ENCODE results near the gene CALHM5. TPM values are rescaled to one million over a fixed set of nuclear protein-coding genes. Genes with fewer than 3 reads are reported as not detected.
A peak's percentile ranks its signal among the peaks of the same experiment; 100 is the strongest.

Gene CALHM5
- 2.2 TPM for total RNA-seq

GRCh38 chr6:116511424-116512110 is at the start of gene CALHM5:
CALHM5 (plus strand) TSS chr6:116511639; CDS start chr6:116511697, 58 bp downstream.
- H3K27ac ChIP-seq: peak within 1 kb of the TSS; percentile 82
- no peaks in the 10 kb centered on the region for H3K36me3 ChIP-seq
- no peak for DNase-seq (ENCODE audit: extremely low spot score in 2 of 2)
- intact Hi-C loops (cut with DNase I): loop anchor here (5.0 kb wide), 1 partner anchor 119 kb away; no protein-coding TSS in a partner anchor
- no peaks in the 10 kb centered on the region for H3K27me3 ChIP-seq
- TF ChIP-seq POLR2A (IDR thresholded peaks at IDR 0.05): peak in 1 of 2 donors; percentile 7
- TF ChIP-seq POLR2AphosphoS5 (IDR thresholded peaks at IDR 0.05; ENCODE audit: insufficient read depth in 1 of 2, low read depth in 1 of 2): peak in 1 of 2 donors; percentile 74
- TF ChIP-seq, protein P1, sequence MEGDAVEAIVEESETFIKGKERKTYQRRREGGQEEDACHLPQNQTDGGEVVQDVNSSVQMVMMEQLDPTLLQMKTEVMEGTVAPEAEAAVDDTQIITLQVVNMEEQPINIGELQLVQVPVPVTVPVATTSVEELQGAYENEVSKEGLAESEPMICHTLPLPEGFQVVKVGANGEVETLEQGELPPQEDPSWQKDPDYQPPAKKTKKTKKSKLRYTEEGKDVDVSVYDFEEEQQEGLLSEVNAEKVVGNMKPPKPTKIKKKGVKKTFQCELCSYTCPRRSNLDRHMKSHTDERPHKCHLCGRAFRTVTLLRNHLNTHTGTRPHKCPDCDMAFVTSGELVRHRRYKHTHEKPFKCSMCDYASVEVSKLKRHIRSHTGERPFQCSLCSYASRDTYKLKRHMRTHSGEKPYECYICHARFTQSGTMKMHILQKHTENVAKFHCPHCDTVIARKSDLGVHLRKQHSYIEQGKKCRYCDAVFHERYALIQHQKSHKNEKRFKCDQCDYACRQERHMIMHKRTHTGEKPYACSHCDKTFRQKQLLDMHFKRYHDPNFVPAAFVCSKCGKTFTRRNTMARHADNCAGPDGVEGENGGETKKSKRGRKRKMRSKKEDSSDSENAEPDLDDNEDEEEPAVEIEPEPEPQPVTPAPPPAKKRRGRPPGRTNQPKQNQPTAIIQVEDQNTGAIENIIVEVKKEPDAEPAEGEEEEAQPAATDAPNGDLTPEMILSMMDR (IDR thresholded peaks at IDR 0.05): peak; percentile 21 to 60 (median 51)
- H3K4me1 ChIP-seq: peaks cover 21% of the 10 kb centered on the region
- H3K9me3 ChIP-seq: no peaks in the 10 kb centered on the region
- H3K4me3 ChIP-seq: peak within 1 kb of the TSS; percentile 37 to 43

DNA sequence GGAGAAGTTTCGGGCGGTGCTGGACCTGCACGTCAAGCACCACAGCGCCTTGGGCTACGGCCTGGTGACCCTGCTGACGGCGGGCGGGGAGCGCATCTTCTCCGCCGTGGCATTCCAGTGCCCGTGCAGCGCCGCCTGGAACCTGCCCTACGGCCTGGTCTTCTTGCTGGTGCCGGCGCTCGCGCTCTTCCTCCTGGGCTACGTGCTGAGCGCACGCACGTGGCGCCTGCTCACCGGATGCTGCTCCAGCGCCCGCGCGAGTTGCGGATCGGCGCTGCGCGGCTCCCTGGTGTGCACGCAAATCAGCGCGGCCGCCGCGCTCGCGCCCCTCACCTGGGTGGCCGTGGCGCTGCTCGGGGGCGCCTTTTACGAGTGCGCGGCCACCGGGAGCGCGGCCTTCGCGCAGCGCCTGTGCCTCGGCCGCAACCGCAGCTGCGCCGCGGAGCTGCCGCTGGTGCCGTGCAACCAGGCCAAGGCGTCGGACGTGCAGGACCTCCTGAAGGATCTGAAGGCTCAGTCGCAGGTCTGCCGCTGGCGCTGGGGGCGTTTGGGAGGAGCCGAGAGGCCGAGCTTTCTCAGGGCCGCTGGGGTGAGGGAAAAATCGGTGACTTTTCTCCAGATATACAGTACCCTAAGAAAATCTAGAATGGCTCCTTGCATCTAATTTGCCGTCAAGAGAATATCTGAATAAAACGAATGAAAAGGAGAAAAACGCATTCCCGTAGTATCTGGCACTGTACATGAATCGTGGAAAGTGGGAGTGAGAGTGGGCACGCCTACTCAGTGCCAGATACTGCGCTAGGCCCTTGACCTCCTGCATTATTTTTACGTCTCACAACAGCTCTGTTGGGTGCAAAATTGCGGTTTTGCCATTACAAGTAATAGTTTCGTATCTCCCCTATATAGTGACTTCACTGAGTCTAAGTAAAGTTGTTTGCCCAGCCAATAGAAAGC is 49.2 kb upstream of the CALHM5 start:
- H3K9me3 ChIP-seq: no peaks in the 10 kb centered on the region
- no peaks in the 10 kb centered on the region for H3K4me1 ChIP-seq
- intact Hi-C loops (cut with DNase I): no loop called here
- no peak for TF ChIP-seq POLR2A (IDR thresholded peaks at IDR 0.05)
- peak in 1 of 2 donors; percentile 21 for TF ChIP-seq POLR2AphosphoS5 (IDR thresholded peaks at IDR 0.05; ENCODE audit: insufficient read depth in 1 of 2, low read depth in 1 of 2)
- no peaks in the 10 kb centered on the region for H3K27me3 ChIP-seq
- H3K27ac ChIP-seq: no peak overlapping the region
- no peak for DNase-seq (ENCODE audit: extremely low spot score in 2 of 2)
- H3K4me3 ChIP-seq: peak overlapping the region; percentile 37 to 48
- no peaks in the 10 kb centered on the region for H3K36me3 ChIP-seq

DNA sequence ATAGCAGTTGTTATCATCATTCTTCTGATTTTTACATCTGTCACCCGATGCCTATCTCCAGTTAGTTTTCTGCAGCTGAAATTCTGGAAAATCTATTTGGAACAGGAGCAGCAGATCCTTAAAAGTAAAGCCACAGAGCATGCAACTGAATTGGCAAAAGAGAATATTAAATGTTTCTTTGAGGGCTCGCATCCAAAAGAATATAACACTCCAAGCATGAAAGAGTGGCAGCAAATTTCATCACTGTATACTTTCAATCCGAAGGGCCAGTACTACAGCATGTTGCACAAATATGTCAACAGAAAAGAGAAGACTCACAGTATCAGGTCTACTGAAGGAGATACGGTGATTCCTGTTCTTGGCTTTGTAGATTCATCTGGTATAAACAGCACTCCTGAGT is 48.1 kb upstream of the CALHM5 start:
- Histone ChIP-seq H3K36me3 (no peaks in the 10 kb centered on the region), H3K4me3 (no peak overlapping the region), H3K4me1 (no peaks in the 10 kb centered on the region), H3K27ac (no peak overlapping the region), H3K27me3 (no peaks in the 10 kb centered on the region), H3K9me3 (no peaks in the 10 kb centered on the region)
- no peak for DNase-seq (ENCODE audit: extremely low spot score in 2 of 2)
- TF ChIP-seq POLR2AphosphoS5 (IDR thresholded peaks at IDR 0.05; ENCODE audit: insufficient read depth in 1 of 2, low read depth in 1 of 2) (no peak), POLR2A (IDR thresholded peaks at IDR 0.05) (no peak)
- TF ChIP-seq, protein P1 (IDR thresholded peaks at IDR 0.05): no peak
- intact Hi-C loops (cut with DNase I): no loop called here

DNA sequence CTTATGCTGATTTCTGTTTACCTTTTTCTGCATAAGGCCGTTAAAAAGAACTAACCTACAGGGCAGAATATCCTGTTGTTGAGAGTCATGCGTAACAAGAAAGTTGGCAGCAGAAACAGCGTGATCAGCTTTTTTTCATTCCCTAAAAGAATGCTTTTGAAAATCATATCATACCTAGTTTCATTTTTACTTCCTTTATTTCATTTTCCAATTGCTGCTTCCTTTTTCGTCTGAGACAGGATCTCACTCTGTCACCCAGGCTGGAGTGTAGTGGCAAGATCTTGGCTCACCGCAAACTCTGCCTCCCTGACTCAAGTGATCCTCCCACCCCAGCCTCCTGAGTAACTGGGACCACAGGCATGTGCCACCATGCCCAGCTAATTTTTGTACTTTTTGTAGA is 46.2 kb upstream of the CALHM5 start:
- Histone ChIP-seq H3K4me3 (no peak overlapping the region), H3K4me1 (no peaks in the 10 kb centered on the region), H3K27me3 (no peaks in the 10 kb centered on the region), H3K27ac (no peak overlapping the region), H3K36me3 (no peaks in the 10 kb centered on the region), H3K9me3 (no peaks in the 10 kb centered on the region)
- no peak for DNase-seq (ENCODE audit: extremely low spot score in 2 of 2)
- no peak for TF ChIP-seq POLR2A (IDR thresholded peaks at IDR 0.05)
- TF ChIP-seq POLR2AphosphoS5 (IDR thresholded peaks at IDR 0.05; ENCODE audit: insufficient read depth in 1 of 2, low read depth in 1 of 2): no peak
- TF ChIP-seq, protein P1 (IDR thresholded peaks at IDR 0.05): no peak
- intact Hi-C loops (cut with DNase I): no loop called here

- H3K27me3 ChIP-seq: no peaks in the 10 kb centered on the region
- TF ChIP-seq POLR2A (IDR thresholded peaks at IDR 0.05) (no peak), POLR2AphosphoS5 (IDR thresholded peaks at IDR 0.05; ENCODE audit: insufficient read depth in 1 of 2, low read depth in 1 of 2) (no peak)
- TF ChIP-seq, protein P1 (IDR thresholded peaks at IDR 0.05): no peak
- H3K27ac ChIP-seq: no peak overlapping the region
- intact Hi-C loops (cut with DNase I): no loop called here
- no peaks in the 10 kb centered on the region for H3K36me3 ChIP-seq
- H3K4me3 ChIP-seq: no peak overlapping the region
- DNase-seq (ENCODE audit: extremely low spot score in 2 of 2): no peak
- no peaks in the 10 kb centered on the region for H3K4me1 ChIP-seq
- no peaks in the 10 kb centered on the region for H3K9me3 ChIP-seq
These were observed 44.3 kb upstream of the CALHM5 start for GRCh38 chr6:116467096-116467495.

Measured in vagina (tissue), 2 donors.